ENCODE measurements around the gene ANO4. TPM values are rescaled to one million over a fixed set of nuclear protein-coding genes. Genes with fewer than 3 reads are reported as not detected.

ANO4 gene
- total and polyA plus RNA-seq, 2 of the 8 experiments (the other 6 are each of a cell fraction or from before 2014, with no cell fraction given), result 1.1 to 3.4 TPM

- TF ChIP-seq CEBPB (IDR thresholded peaks at IDR 0.05; ENCODE audit: low read depth, low read length) (no peak), USF2 (IDR thresholded peaks at IDR 0.05; ENCODE audit: low read length) (no peak), TBP (IDR thresholded peaks at IDR 0.05; ENCODE audit: low read depth, low read length) (no peak), NANOG (IDR thresholded peaks at IDR 0.05; ENCODE audit: insufficient read depth, low read depth, low read length, poor library complexity, severe bottlenecking) (no peak), SAP30 (IDR thresholded peaks at IDR 0.05; ENCODE audit: insufficient read depth, insufficient replicate concordance, low read length) (no peak)
Measured at GRCh38 chr12:100980856-100981255, 186.3 kb downstream of the ANO4 start (continued).
